ENCODE results near the gene CDKN2AIPNL.

DNA sequence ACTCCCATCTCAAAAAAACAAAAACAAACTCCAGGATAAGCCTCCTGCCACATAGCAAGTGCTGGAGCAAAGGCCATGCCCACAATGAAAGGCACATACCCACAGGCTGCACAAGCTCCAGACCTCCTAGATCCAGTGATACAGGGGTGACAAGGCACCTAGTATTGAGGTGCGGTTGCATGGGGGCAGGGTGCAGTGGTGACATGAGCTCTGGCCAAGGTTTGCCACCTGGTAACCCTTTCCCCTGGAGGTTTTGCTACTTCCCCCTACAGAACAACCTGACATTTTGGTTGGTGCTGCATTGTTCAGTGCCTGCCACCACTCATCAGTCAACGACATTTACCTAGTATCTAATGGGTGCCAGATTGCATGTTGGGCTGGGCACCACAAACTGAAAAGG is 14.5 kb downstream of the CDKN2AIPNL start:
- TF ChIP-seq, protein P1, sequence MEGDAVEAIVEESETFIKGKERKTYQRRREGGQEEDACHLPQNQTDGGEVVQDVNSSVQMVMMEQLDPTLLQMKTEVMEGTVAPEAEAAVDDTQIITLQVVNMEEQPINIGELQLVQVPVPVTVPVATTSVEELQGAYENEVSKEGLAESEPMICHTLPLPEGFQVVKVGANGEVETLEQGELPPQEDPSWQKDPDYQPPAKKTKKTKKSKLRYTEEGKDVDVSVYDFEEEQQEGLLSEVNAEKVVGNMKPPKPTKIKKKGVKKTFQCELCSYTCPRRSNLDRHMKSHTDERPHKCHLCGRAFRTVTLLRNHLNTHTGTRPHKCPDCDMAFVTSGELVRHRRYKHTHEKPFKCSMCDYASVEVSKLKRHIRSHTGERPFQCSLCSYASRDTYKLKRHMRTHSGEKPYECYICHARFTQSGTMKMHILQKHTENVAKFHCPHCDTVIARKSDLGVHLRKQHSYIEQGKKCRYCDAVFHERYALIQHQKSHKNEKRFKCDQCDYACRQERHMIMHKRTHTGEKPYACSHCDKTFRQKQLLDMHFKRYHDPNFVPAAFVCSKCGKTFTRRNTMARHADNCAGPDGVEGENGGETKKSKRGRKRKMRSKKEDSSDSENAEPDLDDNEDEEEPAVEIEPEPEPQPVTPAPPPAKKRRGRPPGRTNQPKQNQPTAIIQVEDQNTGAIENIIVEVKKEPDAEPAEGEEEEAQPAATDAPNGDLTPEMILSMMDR (IDR thresholded peaks at IDR 0.05), result no peak
- TF ChIP-seq POLR2AphosphoS5 (IDR thresholded peaks at IDR 0.05) (no peak), POLR2A (IDR thresholded peaks at IDR 0.05) (no peak)
